ENCODE data around the gene KCP. TPM values are rescaled to one million over a fixed set of nuclear protein-coding genes. Genes with fewer than 3 reads are reported as not detected.

Gene KCP
- total RNA-seq, 1 experiment from 2014 or later: 5.3 TPM

DNA sequence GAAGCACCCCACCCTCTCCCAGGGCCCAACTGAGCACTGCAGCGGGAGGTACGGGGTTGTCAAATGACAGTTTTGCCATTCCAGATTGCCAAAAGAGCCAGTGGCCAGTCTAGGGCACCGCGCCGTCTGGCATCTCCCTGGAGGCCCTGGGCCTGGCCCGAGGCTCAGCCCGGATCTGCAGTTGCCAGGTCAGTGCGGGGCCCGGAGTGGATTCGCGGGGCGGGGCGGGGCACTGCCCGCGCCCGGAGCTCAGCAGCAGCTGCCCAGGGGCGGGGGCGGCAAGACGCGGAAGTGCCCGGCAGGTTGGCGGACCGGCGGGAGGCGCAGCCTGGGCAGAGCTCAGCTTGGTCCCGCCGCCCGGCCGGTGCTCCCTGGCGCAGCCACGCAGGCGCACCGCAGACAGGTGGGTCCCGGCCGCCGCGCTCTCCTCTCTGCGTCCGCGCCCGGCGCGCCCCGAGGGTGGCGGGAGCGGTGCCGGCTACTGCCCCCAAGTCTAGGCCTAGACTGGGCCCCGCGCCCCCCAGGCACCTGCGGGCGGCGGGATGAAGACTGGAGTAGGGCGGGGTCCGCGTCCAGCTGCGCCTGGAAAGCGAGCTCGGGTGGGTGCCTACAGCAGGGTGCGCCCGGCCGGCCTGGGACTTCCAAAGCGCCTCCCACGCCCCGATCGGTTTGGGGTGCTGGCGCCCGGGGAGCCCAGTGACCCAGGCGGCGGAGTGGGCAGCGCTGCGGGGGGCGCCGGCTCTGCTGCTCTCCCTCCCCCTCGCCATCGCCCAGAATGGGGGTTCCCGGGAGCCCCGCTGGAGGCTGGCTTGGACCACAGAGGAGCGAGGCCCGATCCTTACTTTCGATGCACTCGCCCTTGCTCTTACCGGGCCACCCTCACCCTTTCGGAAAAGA, 27.4 kb upstream of the KCP start, which contains the start of gene IRF5:
Gene IRF5, plus strand, starts transcription at position 281 of the 897 bp plus-strand sequence. CDS start 4,155 bp downstream, outside the sequence.
- Histone ChIP-seq H3K4ac (ENCODE audit: low read depth, low read length) (no peak within 1 kb of the TSS), H2BK15ac (ENCODE audit: low read depth, low read length) (no peak within 1 kb of the TSS), H3K9me3 (ENCODE audit: control insufficient read depth, low read depth, low read length) (no peaks in the 10 kb centered on the region), H3K23ac (ENCODE audit: insufficient read length, low read depth, low read length) (no peak within 1 kb of the TSS), H2AFZ (ENCODE audit: low read length) (no peak within 1 kb of the TSS), H3K56ac (ENCODE audit: insufficient read length, low read depth, low read length) (no peak within 1 kb of the TSS), H2BK20ac (ENCODE audit: low read depth, low read length, poor library complexity, severe bottlenecking) (no peak within 1 kb of the TSS), H3K23me2 (ENCODE audit: insufficient read length, low read depth, low read length, poor library complexity, severe bottlenecking) (peaks cover 5% of the 10 kb centered on the region), H4K20me1 (ENCODE audit: control insufficient read depth, insufficient read depth, insufficient read length) (no peaks in the 10 kb centered on the region), H3K9ac (ENCODE audit: extremely low read depth, insufficient read length, low read length) (no peak within 1 kb of the TSS), H3T11ph (ENCODE audit: low read length) (no peak within 1 kb of the TSS), H2BK120ac (ENCODE audit: low read depth, low read length, poor library complexity, severe bottlenecking) (no peak within 1 kb of the TSS), H3K27ac (ENCODE audit: insufficient read length, low read depth, low read length) (no peak within 1 kb of the TSS), H3K4me1 (ENCODE audit: insufficient read depth, low read length) (no peaks in the 10 kb centered on the region), H3K79me1 (ENCODE audit: insufficient read depth, low read depth, low read length, poor library complexity, severe bottlenecking) (no peaks in the 10 kb centered on the region), H3K27me3 (ENCODE audit: insufficient read depth, low read length) (peaks cover 20% of the 10 kb centered on the region; the same call in 1 of the 2 replicates), H3K18ac (ENCODE audit: insufficient read length, low read depth, low read length) (no peak within 1 kb of the TSS), H4K91ac (ENCODE audit: insufficient read length, low read depth, low read length) (no peak within 1 kb of the TSS), H2BK5ac (ENCODE audit: insufficient read length, low read length) (no peak within 1 kb of the TSS), H3K79me2 (ENCODE audit: insufficient read depth, low read length) (no peaks in the 10 kb centered on the region), H2AK5ac (ENCODE audit: insufficient read length, low read length) (no peak within 1 kb of the TSS), H3K4me2 (ENCODE audit: insufficient read depth, insufficient read length, low read length) (peak within 1 kb of the TSS; percentile 65), H3K14ac (ENCODE audit: insufficient read depth, low read length) (no peak within 1 kb of the TSS), H4K5ac (ENCODE audit: insufficient read length, low read depth, low read length) (no peak within 1 kb of the TSS), H4K8ac (replicated peaks; ENCODE audit: insufficient read length, low read depth, low read length) (no peak within 1 kb of the TSS), H2BK12ac (ENCODE audit: insufficient read length, low read depth, low read length) (no peak within 1 kb of the TSS)
- peak within 1 kb of the TSS; percentile 63 to 82 for H3K4me3 Mint-ChIP-seq
- H3K36me3 Mint-ChIP-seq (ENCODE audit: insufficient read depth in 1 of 3, low read depth in 3 of 3): no peaks in the 10 kb centered on the region
- DNase-seq: peak; percentile 56
- peaks cover 84% of the 10 kb centered on the region for H3K27me3 Mint-ChIP-seq (ENCODE audit: low read depth)
- H3K27ac Mint-ChIP-seq: no peak within 1 kb of the TSS
- WGBS (ENCODE audit: extremely low coverage, insufficient read length, low lambda C conversion rate): no CpG with 5 or more reads among the region's 83 CpGs
- peaks cover 13 to 20% of the 10 kb centered on the region in 2 experiments for H3K4me1 Mint-ChIP-seq
- 0 out of 5 replicates have a peak, but pooled peaks cover 0 to 2% of the 10 kb centered on the region in 2 experiments for H3K9me3 Mint-ChIP-seq
- TF ChIP-seq CTCF (conservative IDR thresholded peaks at IDR 0.05): no peak
